HG03457 (cell line): ENCODE measurements around the gene BRMS1.
A peak's percentile ranks its signal among the peaks of the same experiment; 100 is the strongest.
"Not testable (repeated sequence)": the region's sequence is repeated elsewhere in the genome, so short reads cannot be mapped to it uniquely, and the experiment has no call there.

ENCODE experiments used
- ATAC-seq: cut with Tn5 transposase; IDR thresholded peaks from one replicate; pipeline ENCODE4 v1.9.1; 2021; ENCODE audit warnings: moderate number of reproducible peaks; ENCODE audit not compliant: unreplicated experiment

Gene BRMS1

DNA sequence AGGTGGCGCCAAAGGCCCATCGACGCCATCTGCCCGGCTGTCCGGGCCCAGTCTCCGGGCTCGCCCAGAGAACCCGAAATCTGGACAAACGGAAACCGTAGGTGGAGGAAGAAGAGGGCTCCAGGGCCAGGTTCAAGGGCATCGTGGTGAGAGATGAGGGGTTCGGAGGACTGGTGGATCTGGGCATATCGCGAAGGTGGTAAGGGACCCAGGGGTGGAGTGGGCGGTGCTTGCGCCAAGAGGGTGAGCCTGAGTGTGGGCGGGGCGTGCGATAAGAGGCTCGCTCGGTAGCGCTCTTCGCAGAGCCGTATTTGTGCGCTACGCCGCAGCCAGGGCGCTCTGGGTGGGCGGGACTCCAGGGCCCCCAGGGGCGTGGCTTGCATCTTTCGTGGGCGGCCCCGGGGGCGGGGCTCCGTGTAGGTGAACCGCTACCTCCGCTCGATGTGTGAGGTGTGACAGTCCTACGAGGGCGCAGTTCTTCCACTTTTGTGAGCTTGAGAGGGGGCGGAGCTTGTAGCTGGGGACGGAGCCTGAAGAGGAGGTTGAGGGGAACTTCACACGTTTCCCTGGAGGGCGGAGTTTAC is 32.8 kb downstream of the BRMS1 start:
- peak; percentile 47 for ATAC-seq

DNA sequence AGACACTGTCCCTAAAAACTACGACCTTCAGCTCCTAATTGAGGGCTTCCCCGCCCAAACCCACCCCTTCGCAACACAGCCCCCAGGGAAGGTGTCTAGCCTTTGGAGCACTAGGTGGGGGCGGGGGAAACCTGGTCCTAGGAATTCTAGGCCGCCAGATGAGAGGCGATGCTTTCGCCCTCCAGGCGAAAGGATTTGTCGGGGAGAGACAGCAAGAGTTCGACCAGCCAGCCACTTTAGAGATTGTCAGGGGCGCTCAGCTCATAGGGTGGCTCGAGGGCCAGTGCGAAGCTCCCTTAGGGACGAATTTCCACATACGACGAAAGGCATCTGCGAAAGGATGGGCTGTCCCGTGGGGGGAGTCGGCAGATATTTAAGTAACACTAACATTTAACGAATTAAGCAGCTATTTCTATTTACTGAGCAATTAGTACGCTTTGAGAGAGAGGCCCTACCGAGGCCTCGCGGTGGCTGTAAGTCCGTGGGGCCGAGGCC is 33.4 kb downstream of the BRMS1 start:
- no peak for ATAC-seq

DNA sequence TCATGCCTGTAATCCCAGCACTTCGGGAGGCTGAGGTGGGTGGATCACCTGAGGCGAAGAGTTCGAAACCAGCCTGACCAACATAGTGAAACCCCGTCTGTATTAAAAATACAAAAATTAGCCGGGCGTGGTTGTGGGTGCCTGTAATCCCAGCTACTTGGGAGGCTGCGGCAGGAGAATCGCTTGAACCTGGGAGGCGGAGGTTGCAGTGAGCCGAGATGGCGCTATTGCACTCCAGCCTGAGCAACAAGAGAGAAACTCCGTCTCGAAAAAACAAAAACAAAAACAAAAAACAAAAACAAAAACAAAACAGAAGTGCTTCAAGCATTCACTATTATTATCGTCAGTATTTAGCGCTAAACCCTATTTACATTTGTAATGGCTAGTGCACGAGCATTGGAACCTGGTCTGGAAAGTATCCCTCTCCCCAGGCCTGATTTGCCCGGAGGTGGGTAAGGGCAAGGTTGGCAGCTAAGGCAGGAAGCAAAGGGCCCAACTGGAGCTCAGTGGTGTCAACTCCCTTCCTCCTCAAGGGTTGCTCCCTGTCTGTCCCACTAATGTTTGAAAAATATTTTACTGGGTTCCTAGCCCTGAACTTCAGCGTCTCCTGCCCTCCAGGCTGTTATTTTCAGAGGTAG is 34.0 kb downstream of the BRMS1 start:
- not testable (repeated sequence) for ATAC-seq

DNA sequence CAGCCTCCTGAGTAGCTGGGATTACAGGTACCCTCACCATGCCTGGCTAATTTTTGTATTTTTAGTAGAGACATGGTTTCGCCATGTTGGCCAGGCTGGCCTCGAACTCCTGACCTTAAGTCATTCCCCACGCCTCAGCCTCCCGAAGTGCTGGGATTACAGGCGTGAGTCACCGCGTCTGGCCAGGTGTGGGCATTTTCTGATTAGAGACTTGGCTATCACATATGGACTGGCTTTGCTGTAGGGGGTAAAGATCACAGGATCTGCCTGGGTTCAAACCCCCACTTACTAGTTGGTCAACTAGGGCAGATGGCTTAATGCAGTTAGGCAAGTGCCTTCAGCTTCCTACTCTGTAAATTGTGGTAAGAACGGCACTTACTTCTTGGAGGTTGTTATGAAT is 34.6 kb downstream of the BRMS1 start:
- no peak for ATAC-seq

DNA sequence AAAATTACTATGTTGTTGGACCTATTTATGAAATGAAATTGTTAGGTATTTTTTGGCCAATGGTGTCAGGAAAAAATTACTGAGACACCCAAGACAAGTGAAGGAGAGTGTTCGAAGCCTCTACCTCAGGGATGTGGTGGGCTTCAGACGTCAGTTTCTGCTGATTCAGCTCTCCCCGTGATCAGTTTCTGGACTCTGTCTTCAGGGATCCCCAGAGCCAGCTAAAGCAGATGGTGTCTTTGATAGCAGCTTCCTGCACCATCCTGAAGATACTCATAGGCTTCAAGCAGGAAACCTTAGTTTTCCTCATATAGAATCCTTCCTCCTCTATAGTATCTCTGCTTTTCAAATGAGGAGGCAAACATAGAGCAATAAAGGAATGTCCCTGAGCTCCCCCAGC is 35.4 kb downstream of the BRMS1 start:
- ATAC-seq, result no peak

DNA sequence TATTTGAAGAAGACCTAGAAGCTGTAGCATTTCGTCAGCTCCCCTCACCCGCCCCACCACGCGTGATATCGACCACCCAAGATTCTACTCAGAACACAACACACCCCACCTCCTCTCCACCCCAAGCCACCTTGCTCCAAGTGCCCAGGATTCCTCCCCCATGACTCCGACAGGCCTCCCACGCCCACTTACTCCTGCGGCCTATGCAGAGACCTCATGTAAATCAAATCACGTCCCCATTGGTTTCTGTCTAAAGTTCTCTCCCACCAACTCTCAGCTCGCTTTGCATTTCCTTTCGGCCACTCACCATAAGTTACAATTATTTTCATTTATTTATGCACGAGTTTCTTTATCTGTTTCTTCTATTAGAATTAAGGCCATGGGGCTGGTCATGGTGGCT is 42.2 kb downstream of the BRMS1 start:
- ATAC-seq, result no peak

DNA sequence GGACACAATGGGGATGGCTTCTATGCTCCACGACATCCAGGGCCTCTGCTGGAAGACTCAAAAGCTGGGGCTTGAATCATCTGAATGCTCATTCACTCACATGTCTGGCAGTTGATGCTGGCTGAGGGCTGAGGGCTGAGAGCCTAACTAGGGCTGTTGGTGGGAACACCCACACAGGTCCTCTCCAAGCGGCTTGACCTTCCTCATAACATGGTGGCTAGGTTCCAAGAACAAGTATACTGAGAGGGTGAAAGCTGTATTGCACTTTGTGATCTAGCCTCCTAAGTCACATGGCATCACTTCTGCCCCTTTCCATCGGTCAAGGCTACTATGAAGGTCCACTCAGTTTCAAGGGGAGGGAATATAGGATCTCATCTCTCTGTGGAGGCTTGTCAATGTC is 45.7 kb downstream of the BRMS1 start:
- ATAC-seq, result no peak

DNA sequence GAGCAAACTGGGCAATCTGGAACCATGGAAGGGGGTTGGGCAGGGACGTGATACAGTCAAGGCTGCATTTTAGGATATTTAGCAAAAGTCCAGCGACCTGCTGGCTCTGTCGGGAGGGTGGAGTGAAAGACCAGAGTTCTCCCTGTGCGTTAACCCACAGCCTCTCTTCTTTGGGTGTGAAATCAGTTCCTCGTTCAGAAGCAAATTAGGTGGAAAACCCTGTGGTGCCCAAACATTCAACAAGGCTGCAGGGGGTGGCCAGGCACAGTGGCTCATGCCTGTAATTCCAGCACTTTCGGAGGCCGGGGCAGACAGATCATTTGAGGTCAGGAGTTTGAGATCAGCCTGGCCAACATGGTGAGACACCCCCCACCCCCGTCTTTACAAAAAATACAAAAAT is 47.3 kb downstream of the BRMS1 start:
- ATAC-seq, result no peak

DNA sequence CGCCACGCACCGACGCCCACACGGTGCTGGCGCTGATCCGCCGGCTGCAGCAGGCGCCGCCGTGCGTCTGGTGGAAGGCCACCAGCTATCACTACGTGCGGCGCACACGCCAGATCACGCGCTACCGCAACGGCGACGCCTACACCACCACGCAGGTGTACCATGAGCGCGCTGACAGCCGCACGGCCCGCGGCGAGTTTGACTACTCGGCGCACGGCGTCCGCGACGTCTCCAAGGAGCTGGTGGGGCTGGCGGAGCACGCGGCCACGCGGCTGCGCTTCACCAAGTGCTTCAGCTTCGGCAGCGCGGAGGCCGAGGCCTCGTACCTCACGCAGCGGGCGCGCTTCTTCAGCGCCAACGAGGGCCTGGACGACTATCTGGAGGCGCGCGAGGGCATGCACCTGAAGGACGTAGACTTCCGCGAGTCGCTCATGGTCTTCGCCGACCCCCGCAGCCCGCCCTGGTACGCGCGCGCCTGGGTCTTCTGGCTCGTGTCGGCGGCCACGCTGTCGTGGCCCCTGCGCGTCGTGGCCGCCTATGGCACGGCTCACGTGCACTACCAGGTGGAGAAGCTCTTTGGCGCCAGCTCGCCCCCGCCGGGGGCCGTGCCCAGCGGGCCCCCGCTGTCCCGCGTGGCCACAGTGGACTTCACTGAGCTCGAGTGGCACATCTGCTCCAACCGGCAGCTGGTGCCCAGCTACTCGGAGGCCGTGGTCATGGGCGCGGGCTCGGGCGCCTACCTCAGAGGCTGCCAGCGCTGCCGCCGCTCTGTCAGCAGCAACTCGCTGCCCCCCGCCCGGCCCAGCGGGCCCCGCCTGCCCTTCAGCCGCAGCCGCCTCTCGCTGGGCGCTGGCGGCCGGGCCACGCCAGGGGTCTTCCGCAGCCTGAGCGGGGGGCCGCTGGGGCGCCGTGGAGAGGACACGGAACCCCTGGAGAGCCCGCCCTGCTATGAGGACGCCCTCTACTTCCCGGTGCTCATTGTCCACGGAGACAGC is 50.0 kb downstream of the BRMS1 start:
- no peak for ATAC-seq

DNA sequence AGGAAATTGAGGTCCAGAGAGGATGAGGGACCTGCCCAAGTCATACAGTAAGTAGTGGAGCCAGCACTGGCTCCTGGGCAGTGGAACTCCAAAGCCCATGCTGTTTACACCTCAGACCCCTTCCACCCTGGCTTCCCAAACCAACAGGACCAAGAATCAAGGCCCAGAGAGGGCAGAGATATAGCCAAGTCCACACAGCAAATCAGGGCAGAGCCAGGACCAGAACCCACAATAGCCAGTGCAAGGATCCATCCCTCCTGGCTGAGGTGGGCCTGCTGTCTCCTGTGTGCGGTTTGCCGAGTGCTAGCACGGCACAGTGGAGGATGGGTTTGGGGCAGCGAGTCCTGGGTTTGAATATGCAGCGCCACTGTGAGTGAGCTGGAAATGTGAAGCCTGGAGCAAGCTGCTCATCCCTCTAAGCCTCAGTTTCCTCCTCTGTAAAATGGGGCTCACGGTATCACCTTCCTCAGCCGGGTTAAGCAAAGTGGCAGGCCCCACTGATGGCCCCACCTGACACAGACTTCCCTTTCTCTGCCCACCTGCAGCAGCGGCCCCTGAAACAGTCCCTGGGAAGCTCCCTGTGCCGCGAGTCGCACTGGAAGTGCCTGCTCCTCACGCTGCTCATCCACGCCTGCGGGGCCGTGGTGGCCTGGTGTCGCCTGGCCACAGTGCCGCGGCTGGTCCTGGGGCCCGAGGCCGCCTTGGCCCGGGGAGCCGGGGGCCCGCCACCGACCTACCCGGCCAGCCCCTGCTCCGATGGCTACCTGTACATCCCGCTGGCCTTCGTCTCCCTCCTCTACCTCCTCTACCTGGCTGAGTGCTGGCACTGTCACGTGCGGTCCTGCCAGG is 50.9 kb downstream of the BRMS1 start:
- ATAC-seq, result no peak

DNA sequence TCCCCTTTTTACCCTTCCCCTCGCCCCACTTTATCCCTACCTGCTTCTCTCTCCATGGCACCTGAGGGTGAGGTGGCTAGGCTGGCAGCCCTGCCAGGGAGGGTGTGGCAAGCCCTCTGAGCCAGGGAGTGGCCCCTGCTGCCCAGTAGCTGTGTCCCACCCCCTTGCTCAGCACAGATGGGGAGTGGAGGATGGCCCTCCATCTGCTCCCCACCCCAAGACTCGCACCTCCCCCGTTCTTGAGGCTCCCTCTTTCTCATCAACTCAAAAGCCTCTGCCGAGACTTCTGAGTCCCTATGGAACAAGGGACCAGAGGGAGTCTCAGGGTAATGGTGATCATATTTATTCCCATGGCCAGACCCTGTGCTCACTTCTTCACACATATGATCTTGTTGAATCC is 51.6 kb downstream of the BRMS1 start:
- ATAC-seq, result no peak

DNA sequence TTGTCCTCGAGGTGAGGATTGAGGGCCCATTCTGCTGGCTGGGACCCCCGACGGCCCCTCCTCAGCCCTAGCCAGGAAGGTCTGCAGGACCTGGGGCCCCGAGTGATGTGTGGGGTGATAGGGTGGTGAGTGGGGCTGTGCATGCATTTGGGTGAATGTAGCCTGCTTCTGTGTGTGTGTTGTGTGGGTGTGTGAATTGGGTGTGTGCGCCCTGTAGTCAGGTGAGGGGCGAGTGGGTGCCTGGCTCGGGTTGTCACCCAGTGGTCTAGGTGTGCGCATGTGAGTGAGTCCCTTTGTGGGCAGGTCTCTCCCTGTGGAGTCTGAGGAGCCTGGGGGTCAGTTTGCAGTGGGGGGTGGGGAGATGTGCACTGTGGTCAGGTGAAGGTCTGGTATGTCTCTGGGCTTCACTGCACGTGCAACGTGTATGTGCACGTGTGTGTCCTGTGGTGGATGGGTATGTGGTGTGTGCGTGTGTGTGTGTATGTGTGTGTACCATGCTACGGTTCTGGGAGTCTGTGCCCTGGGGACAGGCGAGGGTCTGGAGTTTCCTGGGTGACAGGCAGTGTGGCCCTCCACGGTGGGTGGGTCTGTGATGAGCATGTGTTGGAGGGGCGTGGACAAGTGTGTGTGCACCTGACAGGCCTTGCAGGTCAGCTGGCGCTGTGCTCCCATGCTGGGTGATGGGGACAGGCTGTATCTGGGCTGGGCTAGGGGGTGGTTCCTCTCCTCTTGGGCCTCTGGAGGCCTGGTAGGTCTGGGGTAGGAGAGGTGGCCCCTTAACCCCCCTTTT is 52.2 kb downstream of the BRMS1 start:
- ATAC-seq, result no peak

DNA sequence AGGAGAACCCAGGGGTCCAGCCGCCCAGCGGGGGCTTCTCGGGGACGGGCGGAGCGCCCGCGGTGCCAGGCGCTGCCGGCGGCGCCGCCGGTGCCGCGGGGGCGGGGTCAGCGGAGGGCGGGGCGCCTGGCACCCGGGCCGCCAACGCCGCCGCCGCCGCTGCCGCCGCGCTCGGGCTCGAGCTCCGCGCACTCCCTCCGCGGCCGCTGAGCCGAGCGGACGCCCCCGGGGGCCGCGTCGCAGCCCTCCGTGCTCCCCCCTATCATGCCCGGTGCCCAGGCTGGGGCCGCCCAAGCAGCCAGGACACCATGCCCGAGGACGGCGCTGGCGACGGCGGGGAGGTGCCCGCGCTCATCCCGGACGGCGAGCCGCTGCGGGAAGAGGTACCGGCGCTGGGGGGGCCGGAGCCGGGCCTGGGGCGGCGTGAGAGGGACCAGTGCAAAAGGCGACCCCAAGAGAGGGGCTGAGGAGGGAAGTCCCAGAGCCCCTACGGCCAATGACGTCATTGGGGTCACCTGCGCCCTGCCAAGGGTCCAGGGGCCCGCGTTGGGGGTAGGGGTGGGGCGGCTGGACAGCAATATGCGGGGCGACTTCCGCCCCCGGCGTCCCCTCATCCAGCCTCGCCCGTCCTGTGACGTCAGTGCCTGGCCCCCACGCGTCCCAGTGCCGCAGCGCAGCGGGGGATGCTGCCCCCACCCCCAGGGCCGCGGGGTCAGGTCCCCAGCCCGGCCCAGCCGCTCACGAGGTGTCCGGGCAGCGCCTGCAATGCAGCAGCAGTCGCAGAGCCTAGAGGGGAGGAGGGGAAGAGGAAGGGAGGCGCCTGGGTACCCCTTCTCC is 53.0 kb downstream of the BRMS1 start, which contains the start of gene TMEM151A:
TMEM151A (plus strand) TSS at position 189 of the 837 bp plus-strand sequence; CDS start at position 309, 120 bp downstream.
- no peak for ATAC-seq

DNA sequence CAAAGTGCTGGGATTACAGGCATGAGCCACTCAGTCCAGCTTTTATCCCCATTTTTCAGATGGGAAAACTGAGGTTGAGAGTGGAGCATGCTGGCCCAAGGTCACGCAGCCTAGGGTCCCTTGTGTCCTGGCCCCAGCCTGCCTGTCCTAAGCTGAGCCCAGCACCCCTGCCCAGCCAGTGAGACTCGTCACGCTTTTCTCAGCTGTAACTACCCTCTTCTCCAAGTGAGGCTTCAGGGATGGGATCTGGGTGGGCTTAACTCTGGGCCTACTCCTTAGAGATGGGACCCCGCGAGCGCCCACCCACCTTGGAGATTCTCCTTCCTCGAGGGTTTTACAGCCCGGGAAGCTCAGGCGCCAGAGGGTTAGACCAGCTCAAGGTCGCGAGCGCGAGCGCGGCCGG is 53.6 kb downstream of the BRMS1 start:
- no peak for ATAC-seq

DNA sequence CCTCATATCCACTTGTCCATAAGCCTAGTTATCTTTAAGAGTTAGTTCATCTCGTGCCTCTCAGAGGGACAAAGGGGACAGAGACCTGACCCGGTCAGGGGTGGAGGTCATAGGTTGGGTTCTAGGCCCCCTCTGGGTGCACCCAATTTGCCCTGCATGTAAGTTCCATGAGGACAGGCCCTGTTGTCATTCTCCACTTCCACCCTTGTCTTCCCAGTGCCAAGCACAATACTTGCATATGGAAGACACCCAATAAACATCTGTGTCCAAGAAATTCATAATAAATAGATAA is 54.6 kb downstream of the BRMS1 start:
- no peak for ATAC-seq

DNA sequence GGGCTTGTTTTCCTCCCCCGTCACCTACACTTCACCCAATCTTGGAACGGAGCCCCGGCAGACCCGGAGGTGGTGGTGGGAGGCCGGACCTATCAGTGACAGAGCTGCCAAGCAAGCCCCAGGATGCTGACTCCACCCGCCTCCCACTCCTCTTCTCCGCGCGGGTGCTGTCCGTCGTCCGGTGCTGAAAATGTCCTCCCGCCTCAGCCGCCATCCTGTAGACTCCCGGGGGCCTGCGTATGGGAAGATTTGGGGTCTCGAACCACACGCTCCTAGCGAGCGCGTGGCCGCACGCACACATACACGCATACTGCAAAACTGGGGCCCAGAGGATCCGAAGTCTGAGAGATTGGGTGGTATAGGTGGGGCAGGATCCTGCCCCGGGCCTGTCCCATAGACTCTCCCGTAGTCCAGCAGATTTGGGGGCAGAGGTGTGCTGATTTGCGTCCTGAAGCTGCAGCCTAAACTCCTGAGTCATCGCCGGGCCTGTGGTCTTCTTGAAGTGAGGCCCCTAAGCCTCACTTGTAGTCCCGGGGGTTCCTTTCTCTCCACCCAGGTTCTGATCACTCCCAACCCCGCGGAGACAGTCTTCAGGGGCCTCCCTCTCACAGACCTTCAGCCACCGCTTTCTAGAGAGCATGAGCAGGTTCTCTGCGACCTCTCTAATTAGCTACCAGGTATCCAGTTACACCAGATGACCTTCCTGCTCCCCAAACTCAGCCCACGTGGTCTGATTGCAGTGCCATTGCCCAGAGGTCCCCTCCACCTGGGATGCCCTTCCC is 55.2 kb downstream of the BRMS1 start:
- peak; percentile 26 for ATAC-seq

DNA sequence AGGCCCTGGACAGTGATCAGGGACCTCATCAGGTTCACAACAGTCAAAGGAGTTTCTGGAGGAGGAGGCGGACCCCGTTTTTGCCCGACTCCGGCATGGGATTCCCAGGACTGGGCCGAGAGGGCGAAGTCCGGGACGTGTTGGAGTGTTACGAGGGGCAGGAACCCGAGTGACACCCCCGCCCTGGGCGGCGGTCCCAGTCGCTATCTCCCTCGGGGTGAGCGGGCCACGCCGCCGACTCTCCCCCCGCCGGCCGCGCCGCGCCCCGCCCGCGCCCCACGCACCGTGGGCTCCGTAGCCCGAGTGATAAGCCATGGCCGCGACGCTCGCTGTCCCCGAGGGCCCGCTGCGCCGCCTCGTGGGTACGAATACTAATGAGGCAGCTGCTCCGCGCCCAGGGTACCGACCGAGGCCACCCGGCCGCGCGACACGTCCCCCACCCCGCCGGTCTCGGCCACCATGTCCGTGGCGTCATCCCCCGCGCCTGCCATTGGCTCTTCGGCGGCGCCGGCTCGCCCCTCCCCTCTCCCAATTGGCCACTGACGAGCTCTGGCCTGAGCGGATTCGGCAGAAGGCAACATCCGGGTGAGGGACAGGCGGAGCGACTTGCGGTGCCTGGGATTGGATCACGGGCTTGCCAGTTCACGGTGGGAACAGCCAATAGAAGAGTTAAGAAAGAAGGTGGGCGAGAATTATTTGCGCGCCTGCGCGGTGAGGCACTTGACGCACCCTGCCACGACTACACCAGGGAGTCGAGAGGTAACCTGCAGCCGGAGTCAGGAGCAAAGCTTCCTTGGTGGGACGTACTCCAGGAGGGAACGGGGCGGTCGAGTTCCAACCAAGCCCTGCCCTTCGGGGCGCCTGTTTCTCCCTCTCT is 56.0 kb downstream of the BRMS1 start, which contains the start of gene YIF1A:
YIF1A (minus strand) TSS at position 473 of the 877 bp plus-strand sequence; CDS start at position 315, 158 bp downstream.
- ATAC-seq, result peak; percentile 67
